PC-9 (cell line): ENCODE data around the gene GTF3C1.

Experiments
- CTCF ChIP-seq: fragments of 200-600 bp; sonication (generic); conservative IDR thresholded peaks from 2 replicates; pipeline ENCODE4 v1.6.1; 2017; ENCODE audit warnings: mixed run types, antibody characterized with exemption, mild to moderate bottlenecking, moderate library complexity
- EZH2 ChIP-seq: fragments of 200-600 bp; sonication (generic); IDR thresholded peaks from 2 replicates; pipeline ENCODE4 v1.8.0; 2017; ENCODE audit warnings: antibody characterized with exemption, low read depth

DNA sequence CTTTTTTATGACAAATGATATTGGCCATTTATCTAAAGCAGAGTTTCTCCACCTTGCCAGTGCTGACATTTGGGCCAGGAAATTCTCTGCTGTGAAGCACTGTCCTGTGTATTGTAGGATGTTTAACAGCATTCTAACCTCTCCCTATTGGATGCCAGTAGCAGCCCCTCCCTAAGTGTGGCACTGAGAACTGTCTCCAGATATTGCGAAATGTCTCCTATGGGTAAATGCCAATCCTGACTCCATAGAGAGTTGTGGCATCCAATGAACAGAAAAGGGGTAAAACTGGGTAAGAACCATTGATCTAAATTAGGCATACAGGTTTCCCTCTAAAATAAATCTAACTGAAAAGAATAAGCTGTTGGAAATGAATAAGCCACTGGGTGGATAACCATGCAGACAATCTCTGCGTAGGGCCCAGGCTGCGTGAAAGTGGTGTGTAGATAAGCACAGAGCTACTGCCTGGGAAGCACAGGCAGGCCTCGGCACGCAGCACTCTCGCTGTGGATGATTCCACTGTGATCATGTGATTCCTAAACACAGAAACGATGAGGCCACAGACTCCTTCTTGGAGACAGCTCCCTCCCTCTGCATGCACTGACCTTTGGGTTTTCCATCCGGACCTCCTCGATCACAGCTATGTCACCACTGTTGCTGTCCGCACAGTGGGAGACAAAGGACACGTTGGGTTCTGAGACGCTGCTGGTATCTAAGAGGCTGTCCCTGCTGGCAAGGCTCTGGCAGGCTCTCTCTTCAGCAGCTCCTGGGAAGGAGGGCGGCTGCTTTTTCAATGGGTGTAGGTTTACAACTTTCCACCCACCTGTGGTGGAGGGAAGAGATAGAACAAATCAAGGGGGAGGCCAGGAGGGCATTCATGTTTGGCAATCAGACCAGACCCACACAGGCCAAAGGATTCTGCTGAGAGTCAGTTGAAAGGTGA lies 44.1 kb downstream of the GTF3C1 start:
- TF ChIP-seq CTCF (no peak), EZH2 (no peak)
